HG03097 (cell line): Measurements from ENCODE around the gene PPM1E.
"Not testable (repeated sequence)": the region's sequence is repeated elsewhere in the genome, so short reads cannot be mapped to it uniquely, and the experiment has no call there.

Experiments used
- ATAC-seq: cut with Tn5 transposase; IDR thresholded peaks from one replicate; pipeline ENCODE4 v1.9.1; 2021; ENCODE audit not compliant: unreplicated experiment, low FRiP score

PPM1E gene

DNA sequence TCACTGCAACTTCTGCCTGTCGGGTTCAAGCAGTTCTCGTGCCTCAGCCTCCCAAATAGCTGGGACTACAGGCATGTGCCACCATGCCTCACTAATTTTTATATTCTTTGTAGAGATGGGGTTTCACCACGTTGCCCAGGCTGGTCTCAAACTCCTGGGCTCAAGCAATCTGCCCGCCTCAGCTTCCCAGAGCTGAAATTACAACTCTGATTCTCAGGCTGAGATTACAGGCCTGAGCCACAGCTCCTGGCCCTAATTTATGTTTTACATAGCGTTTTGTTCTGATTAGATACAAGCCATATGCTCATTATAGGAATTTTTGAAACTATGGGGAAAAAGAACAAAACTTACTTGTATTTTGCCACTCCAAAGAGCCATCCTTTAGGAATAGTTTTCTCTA lies 22.8 kb downstream of the PPM1E start:
- ATAC-seq, result not testable (repeated sequence)

DNA sequence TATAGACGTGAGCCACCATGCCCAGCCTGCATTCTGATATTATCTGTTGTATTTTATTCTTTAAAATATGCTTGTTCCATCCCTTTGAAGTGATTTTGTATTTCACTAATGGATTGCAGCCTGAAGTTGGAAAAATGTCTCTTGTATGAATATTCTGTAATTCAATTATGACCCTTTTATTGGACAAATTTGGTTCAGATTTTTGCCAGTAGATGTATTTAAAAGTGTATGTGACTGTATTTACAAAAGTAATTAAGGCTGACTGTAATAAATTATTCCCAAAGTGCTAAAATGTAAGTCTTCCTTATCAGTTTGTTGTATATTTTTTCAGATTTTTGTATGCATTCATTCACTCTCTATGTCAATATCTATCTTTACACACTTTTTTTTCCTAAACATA lies 23.8 kb downstream of the PPM1E start:
- ATAC-seq, result no peak

DNA sequence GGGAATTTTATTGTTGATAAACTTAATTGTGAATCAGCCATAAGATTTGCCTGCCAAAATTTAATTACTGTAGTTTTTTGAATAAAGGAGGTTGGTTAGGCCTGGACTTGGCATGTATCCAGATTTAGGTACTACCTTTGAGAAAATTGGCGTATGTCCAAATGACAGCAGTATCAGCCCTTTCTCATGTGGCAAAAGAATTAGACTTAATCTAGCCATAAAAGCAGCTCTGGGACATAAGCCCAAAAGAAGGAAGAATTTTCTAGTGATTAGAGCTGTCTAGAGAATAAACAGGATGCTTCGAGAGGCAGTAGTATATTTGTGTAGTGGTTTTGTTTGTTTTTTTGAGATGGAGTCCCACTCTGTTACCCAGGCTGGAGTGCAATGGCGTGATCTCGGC lies 27.7 kb downstream of the PPM1E start:
- no peak for ATAC-seq

DNA sequence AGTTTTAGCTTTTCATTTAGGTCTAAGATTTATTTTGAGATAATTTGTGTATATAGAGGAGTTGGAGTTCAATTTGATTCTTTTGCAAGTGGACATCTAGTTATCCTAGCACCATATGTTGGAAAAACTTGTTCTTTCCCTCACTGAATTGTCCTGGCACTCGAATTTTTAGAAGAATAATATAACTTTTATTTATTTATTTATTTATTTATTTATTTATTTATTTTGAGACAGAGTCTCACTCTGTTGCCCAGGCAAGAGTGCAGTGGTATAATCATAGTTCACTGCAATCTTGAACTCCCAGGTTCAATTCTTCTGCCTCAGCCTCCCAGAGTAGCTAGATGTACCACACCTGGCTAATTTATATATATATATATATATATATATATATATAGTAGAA lies 29.4 kb downstream of the PPM1E start:
- ATAC-seq, result no peak

DNA sequence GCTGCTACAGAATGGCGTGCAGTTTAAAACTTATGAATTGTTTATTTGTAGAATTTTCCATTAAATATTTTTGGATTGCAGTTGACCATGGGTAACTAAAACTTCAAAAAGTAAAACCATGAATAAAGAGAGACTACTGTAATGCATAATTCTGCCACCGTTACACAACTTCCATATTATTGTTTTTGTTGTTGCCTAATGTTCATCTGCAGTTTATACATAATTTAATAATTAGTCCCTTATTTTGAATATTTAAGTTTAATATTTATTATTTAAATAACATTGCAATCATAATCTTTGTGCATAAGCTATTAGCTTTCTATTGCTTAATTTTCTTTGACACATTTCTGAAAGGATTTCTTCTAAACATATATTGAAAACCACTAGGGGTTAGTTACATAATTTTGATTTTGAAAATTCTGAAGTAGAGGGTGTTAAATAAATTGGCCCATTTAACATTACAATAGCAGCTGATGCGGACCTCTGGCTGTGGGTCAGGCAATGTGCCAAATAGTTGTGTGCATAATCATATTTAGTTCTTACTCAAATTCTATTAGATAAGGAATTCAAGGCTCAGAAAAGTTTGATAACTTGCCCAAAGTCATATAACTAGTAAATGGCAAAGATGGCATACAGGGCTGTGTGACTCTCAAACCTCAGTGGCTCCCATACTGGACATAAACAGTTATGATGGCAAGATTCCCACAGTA lies 31.1 kb downstream of the PPM1E start:
- ATAC-seq, result no peak

DNA sequence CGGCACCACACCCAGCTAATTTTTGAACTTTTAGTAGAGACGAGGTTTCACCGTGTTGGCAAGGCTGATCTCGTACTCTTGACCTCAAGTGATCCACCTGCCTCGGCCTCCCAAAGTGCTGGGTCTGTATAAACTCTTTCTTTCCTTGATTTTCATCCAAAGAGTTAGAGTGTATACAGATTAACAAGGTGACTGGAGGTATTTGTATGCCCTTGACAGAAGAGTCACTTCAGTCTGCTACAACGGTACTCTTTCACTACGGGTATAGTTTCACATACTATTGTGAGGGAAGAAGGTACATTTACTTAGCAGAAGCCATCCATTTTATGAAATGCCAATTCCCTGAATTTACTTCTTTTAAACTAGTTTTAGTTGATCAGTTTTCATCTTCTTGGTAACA lies 32.5 kb downstream of the PPM1E start:
- no peak for ATAC-seq

DNA sequence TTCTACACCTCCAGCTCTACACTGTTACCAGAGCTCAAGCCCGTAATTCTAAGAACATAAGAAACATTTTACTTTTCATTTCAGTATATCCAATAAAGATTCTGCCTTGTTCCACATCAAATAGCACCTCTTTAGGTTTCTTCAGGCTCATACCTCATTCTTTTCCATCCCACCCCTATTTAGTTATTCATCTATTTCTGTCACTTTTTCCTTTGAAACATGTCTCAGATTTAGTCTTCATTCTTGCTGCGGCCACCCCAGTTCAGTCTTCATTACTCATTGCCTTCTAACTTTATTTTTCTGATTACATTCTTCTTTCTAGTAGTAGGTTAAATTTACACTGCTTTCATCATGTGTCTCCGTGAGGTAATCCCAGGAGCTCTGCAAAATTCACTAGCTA lies 33.5 kb downstream of the PPM1E start:
- no peak for ATAC-seq

DNA sequence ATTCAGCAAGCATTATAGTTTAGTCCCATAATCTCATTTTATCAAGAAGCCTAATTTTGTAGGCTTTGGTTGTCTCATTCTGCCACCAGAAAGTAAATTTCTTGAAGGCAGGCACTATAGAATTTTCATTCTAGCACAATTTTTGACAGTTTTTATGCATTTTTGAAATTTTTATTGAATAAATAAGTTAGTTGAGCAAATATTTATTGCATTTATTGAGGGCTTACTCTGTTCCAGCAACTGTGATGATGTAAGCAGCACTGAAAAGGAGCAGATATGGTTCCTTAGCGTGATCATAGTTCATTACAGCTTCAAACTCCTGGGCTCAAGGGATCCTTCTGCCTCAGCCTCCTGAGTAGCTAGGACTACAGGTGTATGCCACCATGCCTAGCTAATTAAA lies 34.2 kb downstream of the PPM1E start:
- ATAC-seq, result no peak

DNA sequence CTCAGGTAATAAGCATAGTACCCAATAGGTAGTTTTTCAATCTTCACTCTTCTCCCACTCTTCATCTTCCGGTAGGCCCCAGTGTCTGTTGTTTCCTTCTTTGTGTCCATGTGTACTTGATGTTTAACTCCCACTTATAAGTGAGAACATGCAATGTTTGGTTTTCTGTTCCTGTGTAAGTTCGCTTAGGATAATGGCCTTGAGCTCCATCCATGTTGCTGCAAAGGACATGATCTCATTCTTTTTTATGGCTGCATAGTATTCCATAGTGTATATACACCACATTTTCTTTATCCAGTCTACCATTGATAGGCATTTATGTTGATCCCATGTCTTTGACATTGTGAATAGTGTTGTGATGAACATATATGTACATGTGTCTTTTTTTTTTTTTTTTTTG lies 38.9 kb downstream of the PPM1E start:
- not testable (repeated sequence) for ATAC-seq

DNA sequence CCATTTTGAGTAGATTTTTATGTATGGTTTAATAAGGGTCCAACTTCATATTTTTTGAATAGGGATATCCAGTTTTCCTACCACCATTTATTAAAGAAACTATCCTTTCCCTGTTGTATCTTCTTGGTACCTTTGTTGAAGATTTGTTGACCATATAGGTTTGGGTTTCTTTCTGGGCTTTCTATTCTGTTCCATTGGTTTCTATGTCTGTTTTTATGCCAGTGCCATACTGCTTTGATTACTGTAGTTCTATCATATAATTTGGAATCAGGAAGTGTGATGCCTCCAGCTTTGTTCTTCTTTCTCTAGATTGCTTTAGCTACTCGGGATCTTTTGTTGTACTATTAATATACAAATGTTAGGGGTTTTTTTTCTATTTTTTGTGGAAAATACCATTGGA lies 46.5 kb downstream of the PPM1E start:
- no peak for ATAC-seq

DNA sequence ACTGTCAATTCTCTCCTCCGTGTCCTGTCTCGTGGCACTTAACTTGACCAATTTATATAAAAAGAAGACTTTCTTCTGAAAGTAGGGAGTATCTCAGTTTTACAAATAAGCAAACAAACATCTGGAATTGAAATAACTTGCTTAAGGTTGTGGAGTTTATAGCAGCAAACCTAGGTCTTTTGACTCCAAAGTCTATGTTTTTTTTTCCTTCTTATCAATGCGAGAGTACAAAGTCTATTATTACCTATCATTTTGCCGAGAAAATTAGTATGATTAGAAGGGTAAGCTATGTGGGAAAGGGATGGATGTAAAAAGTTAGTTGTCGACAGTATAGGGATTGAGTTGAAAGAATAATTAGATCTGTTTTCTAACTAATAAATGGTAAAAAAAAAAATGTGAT lies 50.4 kb downstream of the PPM1E start:
- ATAC-seq, result no peak

DNA sequence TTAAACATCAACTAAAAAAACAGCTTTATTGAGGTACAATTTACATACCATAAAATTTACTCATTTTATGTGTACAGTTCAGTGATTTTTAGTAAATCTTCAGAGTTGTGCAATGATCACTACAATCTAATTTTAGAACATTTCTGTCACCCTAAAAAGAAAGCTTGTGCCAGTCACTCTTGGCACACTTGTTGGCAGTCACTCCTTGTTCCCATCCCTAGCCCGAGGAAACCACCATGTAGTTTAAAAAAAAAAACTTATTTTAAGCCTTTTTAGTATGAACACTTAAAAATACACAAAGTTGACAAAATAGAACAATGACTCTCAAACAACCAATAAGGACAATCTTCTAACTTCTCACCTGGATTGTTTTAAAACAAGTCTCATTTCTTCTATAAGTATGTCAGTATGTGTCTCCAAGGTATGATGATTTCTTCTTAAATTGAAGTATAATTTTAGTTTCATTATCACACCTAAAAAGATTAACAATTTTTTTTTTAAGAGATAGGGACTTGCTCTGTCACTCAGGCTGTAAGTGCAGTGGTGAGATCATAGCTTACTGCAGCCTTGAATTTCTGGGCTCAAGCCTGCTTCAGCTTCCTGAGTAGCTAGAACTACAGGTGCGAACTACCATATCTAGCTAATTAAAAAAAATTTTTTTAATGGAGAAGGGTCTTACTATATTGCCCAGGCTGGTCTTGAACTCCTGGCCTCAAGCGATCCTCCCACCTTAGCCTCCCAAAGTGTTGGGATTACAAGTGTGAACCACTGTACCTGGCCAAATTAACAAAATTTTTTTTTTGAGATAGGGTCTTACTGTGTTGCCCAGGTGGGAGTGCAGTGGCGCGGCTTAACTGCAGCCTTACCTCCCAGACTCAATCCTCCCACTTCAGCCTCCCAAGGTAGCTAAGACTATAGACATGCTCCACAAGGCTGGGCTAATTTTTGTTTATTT lies 53.2 kb downstream of the PPM1E start:
- no peak for ATAC-seq

DNA sequence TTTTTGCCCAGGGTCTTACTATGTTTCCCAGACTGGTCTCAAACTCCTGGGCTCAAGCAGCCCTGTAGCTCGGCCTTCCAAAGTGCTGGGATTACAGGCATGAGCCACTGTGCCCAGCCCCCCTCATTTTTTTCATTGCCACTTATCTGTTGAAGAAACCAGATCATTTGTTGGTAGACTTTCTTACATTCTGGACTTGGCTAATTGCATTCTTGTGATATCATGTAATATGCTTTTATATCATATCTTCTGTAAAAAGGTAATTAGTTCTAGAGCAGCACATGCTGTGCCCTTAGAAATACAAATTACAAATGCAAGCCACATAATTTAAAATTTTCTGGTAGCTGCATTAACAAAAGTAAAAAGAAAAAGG lies 53.9 kb downstream of the PPM1E start:
- ATAC-seq, result no peak

DNA sequence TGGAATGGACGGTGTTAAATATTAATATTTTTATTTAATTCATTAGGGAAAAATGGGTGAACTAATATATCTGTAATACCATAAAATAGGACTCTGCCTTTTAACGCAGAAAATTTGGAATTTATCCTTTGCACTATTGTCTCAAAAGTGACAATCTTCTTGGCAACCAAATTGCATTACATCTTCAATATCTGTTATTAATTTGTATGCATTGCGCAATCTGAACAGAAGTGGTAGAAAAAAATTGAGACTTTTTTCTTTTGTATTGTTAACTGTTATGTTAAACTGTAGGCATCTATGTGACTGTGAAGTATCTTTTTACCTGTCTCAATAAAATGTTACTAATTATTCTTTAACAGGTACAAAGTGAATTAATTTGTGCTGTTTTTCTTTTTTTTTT lies 55.6 kb downstream of the PPM1E start:
- no peak for ATAC-seq

DNA sequence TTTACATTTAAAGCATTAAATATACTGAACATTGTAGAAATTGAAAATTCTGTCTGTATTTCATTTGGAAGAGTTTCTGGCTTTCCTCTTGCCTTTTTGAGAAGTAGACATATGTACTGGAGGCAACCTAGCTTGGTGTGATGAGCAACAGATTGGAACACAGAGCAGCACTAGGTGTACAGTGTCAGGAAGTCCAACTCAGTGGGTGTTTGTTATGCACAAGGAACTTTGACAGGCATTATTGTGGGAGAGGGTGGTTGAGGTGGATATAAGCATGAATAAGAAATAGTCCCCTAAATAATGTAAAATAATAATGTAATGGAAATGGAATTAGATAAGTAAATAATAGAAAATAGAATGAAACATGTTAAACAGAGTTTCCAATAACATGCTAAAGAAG lies 58.1 kb downstream of the PPM1E start:
- ATAC-seq, result no peak

DNA sequence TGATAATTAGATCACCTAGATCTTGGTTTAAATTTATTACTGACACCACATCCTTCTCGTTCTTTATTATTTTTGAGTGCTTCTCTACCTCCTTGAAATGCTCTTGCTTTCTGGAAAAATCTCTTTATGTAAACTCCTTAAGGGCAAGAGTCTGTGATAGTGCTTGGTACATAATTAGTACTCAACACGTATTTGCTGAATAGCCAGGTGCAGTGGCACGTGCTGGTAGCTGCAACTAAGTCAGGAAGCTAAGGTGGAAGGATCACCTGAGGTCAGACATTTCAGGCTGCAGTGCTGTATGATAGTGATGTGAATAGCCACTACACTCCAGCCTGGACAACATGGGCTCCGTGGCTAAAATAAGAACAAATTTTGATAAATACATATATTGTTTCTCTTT lies 63.0 kb downstream of the PPM1E start:
- ATAC-seq, result no peak

DNA sequence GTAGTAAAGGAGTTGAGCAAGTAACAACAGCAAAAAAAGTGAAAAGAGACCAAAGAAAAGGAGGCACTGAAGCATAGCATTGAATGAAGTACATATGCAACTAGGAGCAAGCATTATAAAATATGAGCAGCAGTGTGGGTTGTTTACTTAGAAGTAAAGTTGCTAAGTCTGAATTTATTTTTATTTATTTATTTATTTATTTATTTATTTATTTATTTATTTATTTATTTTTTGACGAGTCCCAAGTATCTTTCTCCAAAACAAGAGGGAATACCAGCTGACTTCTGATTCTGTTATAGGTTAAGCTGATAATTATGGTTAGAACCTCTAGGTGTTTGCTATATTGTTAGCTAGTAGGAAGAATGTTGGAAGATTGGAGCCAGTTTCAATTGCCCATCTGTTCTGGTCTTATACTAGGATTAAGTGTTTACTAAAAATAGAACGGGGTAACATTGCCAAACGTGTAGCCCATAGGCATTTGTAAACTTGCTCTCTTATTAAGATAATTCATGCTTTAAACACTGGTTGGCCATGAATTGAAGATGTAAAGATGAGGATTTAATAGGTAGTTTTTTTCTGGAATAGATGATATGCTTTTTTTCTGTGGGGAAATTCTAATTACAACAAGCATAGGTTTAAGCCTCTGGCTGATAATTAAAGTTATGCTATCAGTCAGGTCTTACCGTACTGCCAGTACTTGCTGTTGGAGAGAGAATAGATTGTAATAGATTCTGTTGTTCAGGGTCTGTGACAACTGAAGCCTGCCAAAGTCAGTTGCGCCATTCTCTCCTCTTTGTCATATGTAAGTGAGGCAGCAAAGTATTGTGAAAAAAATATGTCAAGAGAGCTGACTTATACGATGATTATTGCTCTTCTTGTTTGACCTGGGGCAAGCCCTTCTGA lies 66.7 kb downstream of the PPM1E start:
- no peak for ATAC-seq

DNA sequence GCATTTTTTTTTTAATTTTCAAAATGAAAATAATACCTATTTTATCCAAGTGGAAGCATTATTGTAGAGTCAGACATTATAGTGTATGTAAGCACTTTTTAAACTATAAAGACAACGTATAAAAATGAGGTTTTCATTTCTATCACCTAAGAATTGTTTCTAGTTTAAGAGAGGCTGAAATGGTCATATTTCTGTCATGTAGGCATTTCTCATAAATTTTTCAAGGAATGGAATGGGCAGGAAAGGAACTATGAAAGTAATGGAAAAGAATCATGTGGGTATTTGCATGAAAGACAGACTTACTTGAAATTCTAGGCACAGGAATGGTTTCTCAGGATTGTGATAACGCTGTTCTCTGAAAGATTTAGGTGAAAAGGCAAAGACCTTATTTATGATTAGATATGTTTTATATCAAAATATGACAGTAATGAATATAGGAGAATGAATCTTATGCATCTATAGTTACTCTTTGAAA lies 67.4 kb downstream of the PPM1E start:
- no peak for ATAC-seq

DNA sequence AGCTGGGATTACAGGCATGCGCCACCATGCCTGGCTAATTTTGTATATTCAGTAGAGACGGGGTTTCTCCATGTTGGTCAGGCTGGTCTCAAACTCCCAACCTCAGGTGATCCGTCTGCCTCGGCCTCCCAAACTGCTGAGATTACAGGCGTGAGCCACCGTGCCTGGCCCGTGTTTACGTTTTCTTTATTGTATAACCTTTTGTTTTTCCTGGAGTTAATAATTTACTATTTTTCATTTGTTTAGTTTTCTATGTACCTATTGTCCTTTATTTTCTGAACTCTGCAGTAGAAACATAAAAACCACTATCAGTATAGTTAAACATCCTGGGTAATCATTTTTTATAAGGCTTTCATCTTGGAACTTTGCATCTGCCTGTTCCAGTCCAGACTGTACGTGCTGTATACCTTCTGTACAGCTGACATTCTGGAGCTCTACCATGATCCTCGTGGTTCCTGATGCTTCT lies 73.6 kb downstream of the PPM1E start:
- ATAC-seq, result no peak

DNA sequence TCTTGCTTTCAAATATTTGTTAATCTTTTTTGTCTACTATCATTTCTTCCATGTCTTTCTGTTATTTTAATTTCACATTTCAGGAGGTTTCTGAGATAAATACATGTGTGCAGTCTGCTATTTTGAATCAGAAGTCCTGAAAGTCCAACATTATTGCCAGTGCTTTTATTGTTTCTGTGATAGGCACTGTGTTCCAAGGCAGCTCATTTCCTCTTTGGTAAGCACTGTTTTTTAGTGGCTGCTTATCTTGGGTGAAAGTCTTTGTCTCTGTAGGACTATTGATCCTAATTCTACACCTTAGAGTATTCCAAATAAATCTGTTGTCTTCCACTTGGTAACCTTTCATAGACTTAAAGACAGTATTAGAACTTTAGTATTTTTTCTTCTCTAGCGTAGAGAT lies 76.1 kb downstream of the PPM1E start:
- ATAC-seq, result no peak

DNA sequence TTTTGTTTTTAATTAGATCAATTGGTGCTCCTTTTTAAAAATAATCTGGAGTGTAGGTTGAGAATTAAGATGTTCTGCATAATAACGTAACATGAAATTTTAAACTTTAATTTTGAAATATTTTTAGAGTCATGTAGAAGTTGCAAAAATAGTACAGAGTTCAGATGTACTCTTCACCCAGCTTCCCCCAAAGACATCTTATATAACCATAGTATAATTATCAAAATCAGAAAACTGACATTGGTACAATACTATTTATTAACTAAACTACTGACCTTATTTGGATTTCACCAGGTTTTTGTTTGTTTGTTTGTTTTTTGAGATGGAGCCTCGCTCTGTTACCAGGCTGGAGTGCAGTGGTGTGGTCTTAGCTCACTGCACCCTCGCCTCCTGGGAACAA lies 76.9 kb downstream of the PPM1E start:
- ATAC-seq, result no peak
